SK-N-SH treated with all-trans-retinoic acid at 6 μM for 48 hours (cell line): ENCODE results near the gene DDX42.

Experiments used
- ATAC-seq: fragments of 200-7000 bp; cut with Tn5 transposase; 3 replicates; pipeline ENCODE4 v1.9.1; 2020; ENCODE audit warnings: mild to moderate bottlenecking, moderate library complexity
- ARNTL ChIP-seq: fragments of 450-650 bp; formaldehyde crosslinking; IDR thresholded peaks from 2 replicates; pipeline ENCODE4 v1.5.0; 2020; ENCODE audit warnings: low read depth, mild to moderate bottlenecking, moderate library complexity, borderline replicate concordance
- BACH2 ChIP-seq: fragments of 250-450 bp; sonication (Bioruptor Pico); IDR thresholded peaks from 2 replicates; pipeline ENCODE4 v1.9.0; 2021; ENCODE audit warnings: mild to moderate bottlenecking, borderline replicate concordance
- CREB5 ChIP-seq: fragments of 250-450 bp; sonication (Bioruptor Pico); IDR thresholded peaks from 2 replicates; pipeline ENCODE4 v1.5.1; 2020; ENCODE audit warnings: low read depth, mild to moderate bottlenecking, moderate library complexity
- CSRNP3 ChIP-seq: fragments of 250-450 bp; sonication (Bioruptor Pico); IDR thresholded peaks from 2 replicates; pipeline ENCODE4 v1.5.1; 2021; ENCODE audit warnings: mild to moderate bottlenecking, moderate library complexity
- ESRRG ChIP-seq: fragments of 250-450 bp; sonication (Bioruptor Pico); IDR thresholded peaks from 2 replicates; pipeline ENCODE4 v1.6.1; 2021; ENCODE audit warnings: mild to moderate bottlenecking
- GLIS3 ChIP-seq: fragments of 250-450 bp; sonication (Bioruptor Pico); IDR thresholded peaks from 2 replicates; pipeline ENCODE4 v1.5.0; 2020; ENCODE audit warnings: mild to moderate bottlenecking, moderate library complexity
- OSR1 ChIP-seq: fragments of 250-450 bp; sonication (Bioruptor Pico); IDR thresholded peaks from 2 replicates; pipeline ENCODE4 v1.8.0; 2022; ENCODE audit warnings: moderate library complexity, mild to moderate bottlenecking, inconsistent platforms
- PATZ1 ChIP-seq: fragments of 250-450 bp; sonication (Bioruptor Pico); IDR thresholded peaks from 2 replicates; pipeline ENCODE4 v1.8.0; 2020; ENCODE audit warnings: mild to moderate bottlenecking, moderate library complexity, borderline replicate concordance
- POU6F1 ChIP-seq: fragments of 250-450 bp; sonication (Bioruptor Pico); IDR thresholded peaks from 2 replicates; pipeline ENCODE4 v1.8.0; 2021; ENCODE audit warnings: low read depth, mild to moderate bottlenecking, moderate library complexity, borderline replicate concordance
- PPARA ChIP-seq: fragments of 250-450 bp; sonication (Bioruptor Pico); IDR thresholded peaks from 2 replicates; pipeline ENCODE4 v1.5.0; 2020; ENCODE audit warnings: mild to moderate bottlenecking, borderline replicate concordance
- RARB ChIP-seq: fragments of 250-450 bp; sonication (Bioruptor Pico); IDR thresholded peaks from 2 replicates; pipeline ENCODE4 v1.8.0; 2021; ENCODE audit warnings: mild to moderate bottlenecking, moderate library complexity
- SNAI2 ChIP-seq: fragments of 250-450 bp; sonication (Bioruptor Pico); IDR thresholded peaks from 2 replicates; pipeline ENCODE4 v1.5.0; 2020; ENCODE audit warnings: mild to moderate bottlenecking, moderate library complexity
- TCF4 ChIP-seq: fragments of 250-450 bp; sonication (Bioruptor Pico); IDR thresholded peaks from 2 replicates; pipeline ENCODE4 v1.8.0; 2021; ENCODE audit warnings: mild to moderate bottlenecking, moderate library complexity, borderline replicate concordance
- TOX ChIP-seq: fragments of 250-450 bp; sonication (Bioruptor Pico); IDR thresholded peaks from 2 replicates; pipeline ENCODE4 v1.8.0; 2021; ENCODE audit warnings: mild to moderate bottlenecking, moderate library complexity, borderline replicate concordance
- TSHZ2 ChIP-seq: fragments of 250-450 bp; sonication (Bioruptor Pico); IDR thresholded peaks from 2 replicates; pipeline ENCODE4 v1.5.0; 2020; ENCODE audit warnings: mild to moderate bottlenecking, moderate library complexity
- ZC3H10 ChIP-seq: fragments of 250-450 bp; sonication (Bioruptor Pico); IDR thresholded peaks from 2 replicates; pipeline ENCODE4 v1.5.1; 2021; ENCODE audit warnings: mild to moderate bottlenecking, moderate library complexity
- ZFP3 ChIP-seq: fragments of 250-450 bp; sonication (Bioruptor Pico); IDR thresholded peaks from 2 replicates; pipeline ENCODE4 v1.5.0; 2020; ENCODE audit warnings: mild to moderate bottlenecking, moderate library complexity
- ZFP30 ChIP-seq: fragments of 450-650 bp; formaldehyde crosslinking; IDR thresholded peaks from 2 replicates; pipeline ENCODE4 v1.5.0; 2022; ENCODE audit warnings: mild to moderate bottlenecking, moderate library complexity
- ZNF70 ChIP-seq: fragments of 450-650 bp; formaldehyde crosslinking; IDR thresholded peaks from 2 replicates; pipeline ENCODE4 v1.5.0; 2020; ENCODE audit warnings: mild to moderate bottlenecking, moderate library complexity
- ZNF8 ChIP-seq: fragments of 450-650 bp; formaldehyde crosslinking; IDR thresholded peaks from 2 replicates; pipeline ENCODE4 v1.5.0; 2020; ENCODE audit warnings: mild to moderate bottlenecking, moderate library complexity

Gene DDX42

GRCh38 chr17:63830278-63830677 is 56.3 kb downstream of the DDX42 start:
- no peak for ATAC-seq
- TF ChIP-seq POU6F1, result no peak
- no peak for TF ChIP-seq GLIS3 (CRISPR knock-in tag)
- no peak for TF ChIP-seq CREB5 (CRISPR knock-in tag)
- no peak for TF ChIP-seq TOX (CRISPR knock-in tag)
- TF ChIP-seq SNAI2 (CRISPR knock-in tag), result no peak
- no peak for TF ChIP-seq OSR1 (CRISPR knock-in tag)
- no peak for TF ChIP-seq RARB
- TF ChIP-seq ZC3H10 (CRISPR knock-in tag), result no peak
- no peak for TF ChIP-seq PPARA (CRISPR knock-in tag)
- TF ChIP-seq TCF4 (CRISPR knock-in tag), result no peak
- no peak for TF ChIP-seq TSHZ2
- no peak for TF ChIP-seq ZFP3 (CRISPR knock-in tag)
- no peak for TF ChIP-seq ZFP30 (CRISPR knock-in tag)

- ATAC-seq, result no peak
- TF ChIP-seq CSRNP3 (CRISPR knock-in tag) (no peak), OSR1 (CRISPR knock-in tag) (no peak), ESRRG (no peak), PATZ1 (CRISPR knock-in tag) (no peak), CREB5 (CRISPR knock-in tag) (no peak), ARNTL (CRISPR knock-in tag) (no peak), RARB (no peak), POU6F1 (no peak), SNAI2 (CRISPR knock-in tag) (no peak), ZNF8 (CRISPR knock-in tag) (no peak), BACH2 (no peak), TCF4 (CRISPR knock-in tag) (no peak), ZNF70 (CRISPR knock-in tag) (no peak), TOX (CRISPR knock-in tag) (no peak), GLIS3 (CRISPR knock-in tag) (no peak), TSHZ2 (no peak), ZFP3 (CRISPR knock-in tag) (no peak)
These were observed 57.0 kb downstream of the DDX42 start for GRCh38 chr17:63830904-63831491.
